HL-60 (cell line): ENCODE measurements around the gene THRB.

Source experiments
- DNase-seq, 2 experiments: peaks; one replicate each; pipeline ENCODE4 v3.0.0-alpha.2; 2010 to 2020; ENCODE audit warnings: low read depth in 1 of 2, low spot score in 1 of 2
- H3K27ac ChIP-seq: fragments of 250-450 bp; sonication (Bioruptor Pico); replicated peaks from 2 replicates; pipeline ENCODE4 v1.5.1; 2020; ENCODE audit warnings: mild to moderate bottlenecking, moderate library complexity
- H3K27me3 ChIP-seq: fragments of 250-450 bp; sonication (Bioruptor Pico); 2 replicates; pipeline ENCODE4 v1.5.1; 2021; ENCODE audit warnings: mild to moderate bottlenecking, moderate library complexity; ENCODE audit not compliant: insufficient read depth, poor library complexity, severe bottlenecking
- H3K4me3 ChIP-seq: replicated peaks from 2 replicates; pipeline ENCODE4 v1.5.1; 2011; ENCODE audit warnings: mild to moderate bottlenecking, control low read depth, low read length; ENCODE audit not compliant: insufficient read depth
- CTCF ChIP-seq: IDR thresholded peaks from one replicate; pipeline ENCODE4 v1.5.1; 2011; ENCODE audit warnings: low read length, control low read depth, inconsistent platforms; ENCODE audit not compliant: insufficient read depth
- GABPA ChIP-seq: IDR thresholded peaks from 2 replicates; pipeline ENCODE4 v1.6.1; 2012; ENCODE audit warnings: low read depth
- POLR2AphosphoS5 ChIP-seq: IDR thresholded peaks from 2 replicates; pipeline ENCODE4 v1.6.1; 2012; ENCODE audit warnings: low read depth
- SPI1 ChIP-seq: IDR thresholded peaks from 2 replicates; pipeline ENCODE4 v1.6.1; 2012; ENCODE audit warnings: low read depth, mild to moderate bottlenecking, borderline replicate concordance
- TF ChIP-seq, protein P1 (sequence below): IDR thresholded peaks from 2 replicates; pipeline ENCODE4 v1.6.1; 2012; ENCODE audit warnings: low read depth; ENCODE audit not compliant: insufficient replicate concordance

The THRB gene

DNA sequence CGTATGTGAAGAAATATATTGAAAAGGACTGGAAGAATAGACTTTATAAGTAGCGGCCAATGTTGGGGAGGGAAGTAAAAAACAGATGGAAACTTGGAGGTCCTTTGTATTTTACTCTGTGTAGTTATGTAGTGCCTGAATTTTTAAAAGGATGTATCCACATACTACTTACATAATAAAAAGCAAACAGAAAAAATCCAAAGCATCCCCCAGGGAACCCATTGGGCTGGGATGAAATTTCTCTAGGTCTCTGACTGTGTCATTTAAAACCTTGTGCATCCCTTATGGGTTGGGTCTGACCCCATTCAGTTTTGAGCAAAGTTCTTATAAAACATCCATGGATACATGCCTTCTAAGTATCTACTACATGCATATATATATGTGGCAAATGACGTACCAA, 408.4 kb downstream of the THRB start:
- H3K27ac ChIP-seq = no peak overlapping the region
- no peak for DNase-seq

DNA sequence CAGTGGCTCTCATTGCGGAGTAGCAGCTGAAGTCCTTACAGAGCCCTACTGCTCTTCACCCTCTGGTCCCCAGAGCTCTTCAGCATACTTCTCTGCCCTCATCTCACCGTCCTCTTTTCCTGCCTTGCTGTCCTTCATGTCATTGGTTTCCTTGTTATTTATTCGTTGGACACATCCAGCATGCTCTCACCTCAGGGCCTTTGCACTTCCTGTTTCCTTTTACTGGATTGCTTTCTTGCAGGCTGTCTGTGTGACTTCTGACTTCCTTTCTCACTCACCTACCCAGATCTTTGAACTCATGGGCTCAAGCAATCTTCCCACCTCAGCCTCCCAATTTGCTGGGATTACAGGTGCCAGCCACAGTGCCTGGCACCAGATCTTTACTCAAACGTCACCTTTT, 422.5 kb downstream of the THRB start:
- H3K27me3 ChIP-seq = no peaks in the 10 kb centered on the region
- no peak for TF ChIP-seq GABPA
- no peak for TF ChIP-seq CTCF
- no peak overlapping the region for H3K27ac ChIP-seq
- DNase-seq = no peak
- no peak overlapping the region for H3K4me3 ChIP-seq

More for the DNA sequence above, 408.4 kb downstream of the THRB start:
- Histone ChIP-seq H3K27me3 (peaks cover 4% of the 10 kb centered on the region), H3K4me3 (no peak overlapping the region)
- TF ChIP-seq CTCF = no peak
- TF ChIP-seq, protein P1, sequence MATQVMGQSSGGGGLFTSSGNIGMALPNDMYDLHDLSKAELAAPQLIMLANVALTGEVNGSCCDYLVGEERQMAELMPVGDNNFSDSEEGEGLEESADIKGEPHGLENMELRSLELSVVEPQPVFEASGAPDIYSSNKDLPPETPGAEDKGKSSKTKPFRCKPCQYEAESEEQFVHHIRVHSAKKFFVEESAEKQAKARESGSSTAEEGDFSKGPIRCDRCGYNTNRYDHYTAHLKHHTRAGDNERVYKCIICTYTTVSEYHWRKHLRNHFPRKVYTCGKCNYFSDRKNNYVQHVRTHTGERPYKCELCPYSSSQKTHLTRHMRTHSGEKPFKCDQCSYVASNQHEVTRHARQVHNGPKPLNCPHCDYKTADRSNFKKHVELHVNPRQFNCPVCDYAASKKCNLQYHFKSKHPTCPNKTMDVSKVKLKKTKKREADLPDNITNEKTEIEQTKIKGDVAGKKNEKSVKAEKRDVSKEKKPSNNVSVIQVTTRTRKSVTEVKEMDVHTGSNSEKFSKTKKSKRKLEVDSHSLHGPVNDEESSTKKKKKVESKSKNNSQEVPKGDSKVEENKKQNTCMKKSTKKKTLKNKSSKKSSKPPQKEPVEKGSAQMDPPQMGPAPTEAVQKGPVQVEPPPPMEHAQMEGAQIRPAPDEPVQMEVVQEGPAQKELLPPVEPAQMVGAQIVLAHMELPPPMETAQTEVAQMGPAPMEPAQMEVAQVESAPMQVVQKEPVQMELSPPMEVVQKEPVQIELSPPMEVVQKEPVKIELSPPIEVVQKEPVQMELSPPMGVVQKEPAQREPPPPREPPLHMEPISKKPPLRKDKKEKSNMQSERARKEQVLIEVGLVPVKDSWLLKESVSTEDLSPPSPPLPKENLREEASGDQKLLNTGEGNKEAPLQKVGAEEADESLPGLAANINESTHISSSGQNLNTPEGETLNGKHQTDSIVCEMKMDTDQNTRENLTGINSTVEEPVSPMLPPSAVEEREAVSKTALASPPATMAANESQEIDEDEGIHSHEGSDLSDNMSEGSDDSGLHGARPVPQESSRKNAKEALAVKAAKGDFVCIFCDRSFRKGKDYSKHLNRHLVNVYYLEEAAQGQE = no peak

DNA sequence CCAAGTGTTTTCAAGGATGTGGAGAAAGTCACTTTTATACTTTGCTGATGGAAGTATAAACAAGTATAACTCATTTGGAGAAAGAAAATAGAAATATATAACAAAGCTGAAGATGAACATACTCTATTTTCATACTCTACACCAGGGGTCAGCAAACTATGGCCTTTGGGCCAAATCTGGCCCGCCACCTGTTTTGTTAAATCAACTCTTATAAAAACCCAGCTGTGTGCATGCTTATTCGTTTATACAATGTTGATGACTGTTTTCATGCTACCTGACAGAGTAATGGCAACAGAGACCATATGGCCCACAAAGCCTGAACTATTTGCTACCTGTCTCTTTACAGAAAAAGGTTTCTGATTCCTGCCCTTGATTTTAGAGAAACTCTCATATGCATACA, 425.6 kb downstream of the THRB start:
- Histone ChIP-seq H3K27ac (no peak overlapping the region), H3K27me3 (no peaks in the 10 kb centered on the region), H3K4me3 (no peak overlapping the region)
- DNase-seq = no peak
- TF ChIP-seq SPI1 (no peak), POLR2AphosphoS5 (no peak), GABPA (no peak), CTCF (no peak)
- TF ChIP-seq, protein P1 = no peak

DNA sequence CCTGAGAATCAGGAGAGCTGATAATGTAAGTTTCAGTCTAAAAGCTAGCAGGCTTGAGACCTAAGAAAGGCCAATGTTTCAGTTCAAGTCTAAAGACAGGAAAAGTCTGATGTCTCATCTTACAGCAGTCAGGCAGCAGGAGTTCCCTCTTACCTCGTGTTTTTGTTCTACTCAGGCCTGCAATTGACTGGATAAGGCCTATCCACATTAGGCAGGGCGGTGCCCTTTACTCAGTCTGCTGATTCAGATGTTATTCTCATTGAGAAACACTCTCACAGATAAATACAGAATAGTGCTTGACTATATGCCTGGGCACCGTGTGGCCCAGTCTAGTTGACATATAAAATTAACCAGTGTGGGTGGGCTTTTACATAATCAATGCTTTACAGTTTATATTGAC, 427.2 kb downstream of the THRB start:
- no peaks in the 10 kb centered on the region for H3K27me3 ChIP-seq
- DNase-seq = no peak
- H3K27ac ChIP-seq = no peak overlapping the region
- H3K4me3 ChIP-seq = no peak overlapping the region
- TF ChIP-seq SPI1 (no peak), POLR2AphosphoS5 (no peak), GABPA (no peak), CTCF (no peak)
- TF ChIP-seq, protein P1 = no peak
